Testis (tissue), 2 donors: Measurements from ENCODE around the gene SAC3D1.

Experiments used
- POLR2A ChIP-seq: fragments of 450-650 bp; IDR thresholded peaks from one replicate; pipeline ENCODE4 v1.6.1; 2017; ENCODE audit warnings: antibody characterized with exemption, mild to moderate bottlenecking, moderate library complexity
- TF ChIP-seq, protein P1 (sequence below), 3 experiments: fragments of 450-650 bp in 2 of 3; fragments of 200-600 bp in 1 of 3; sonication (generic) in 1 of 3; IDR thresholded peaks; one replicate each; pipeline ENCODE4 v1.5.1; 2016 to 2019; ENCODE audit warnings: antibody characterized with exemption in 3 of 3, mild to moderate bottlenecking in 2 of 3, moderate library complexity in 1 of 3

DNA sequence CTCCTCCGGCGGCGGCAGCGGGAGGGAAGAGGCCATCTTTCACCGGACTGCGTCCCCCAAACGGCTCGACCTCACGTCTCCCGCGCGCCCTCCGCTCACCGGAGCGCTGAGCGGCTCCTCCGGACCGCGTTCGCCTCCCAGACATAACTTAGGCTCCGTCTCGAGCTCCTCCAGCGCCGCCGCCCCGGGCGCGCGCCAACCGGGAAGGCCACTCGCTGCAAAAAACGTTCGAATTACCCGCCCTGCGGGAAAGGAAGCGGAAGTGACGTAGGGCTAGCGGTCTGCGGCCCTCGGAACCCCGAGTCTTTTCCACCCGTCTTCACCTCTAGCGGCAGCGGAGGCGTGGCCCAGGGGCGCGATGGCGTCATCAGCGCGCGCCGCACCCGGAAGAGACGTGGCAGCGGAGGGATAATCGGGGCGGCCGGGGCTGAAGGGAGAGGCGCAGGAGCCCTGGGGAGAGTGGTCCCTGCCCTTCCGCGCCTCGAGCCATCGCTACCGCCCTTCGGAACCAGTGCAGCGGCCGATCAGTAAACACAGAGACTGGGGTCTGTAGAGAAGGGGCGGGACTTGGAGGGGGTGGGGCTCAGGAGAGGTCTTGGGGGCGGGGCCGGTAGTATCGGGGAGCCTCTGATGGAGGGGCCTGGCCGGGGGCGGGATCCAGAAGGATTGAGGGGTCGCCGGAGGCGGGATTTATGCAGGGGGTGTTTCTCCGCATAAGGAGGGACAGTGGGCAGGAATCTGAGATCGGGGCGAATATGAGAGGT, 43.0 kb downstream of the SAC3D1 start, which contains the start of the genes CDCA5 and ZFPL1:
- TF ChIP-seq, protein P1, sequence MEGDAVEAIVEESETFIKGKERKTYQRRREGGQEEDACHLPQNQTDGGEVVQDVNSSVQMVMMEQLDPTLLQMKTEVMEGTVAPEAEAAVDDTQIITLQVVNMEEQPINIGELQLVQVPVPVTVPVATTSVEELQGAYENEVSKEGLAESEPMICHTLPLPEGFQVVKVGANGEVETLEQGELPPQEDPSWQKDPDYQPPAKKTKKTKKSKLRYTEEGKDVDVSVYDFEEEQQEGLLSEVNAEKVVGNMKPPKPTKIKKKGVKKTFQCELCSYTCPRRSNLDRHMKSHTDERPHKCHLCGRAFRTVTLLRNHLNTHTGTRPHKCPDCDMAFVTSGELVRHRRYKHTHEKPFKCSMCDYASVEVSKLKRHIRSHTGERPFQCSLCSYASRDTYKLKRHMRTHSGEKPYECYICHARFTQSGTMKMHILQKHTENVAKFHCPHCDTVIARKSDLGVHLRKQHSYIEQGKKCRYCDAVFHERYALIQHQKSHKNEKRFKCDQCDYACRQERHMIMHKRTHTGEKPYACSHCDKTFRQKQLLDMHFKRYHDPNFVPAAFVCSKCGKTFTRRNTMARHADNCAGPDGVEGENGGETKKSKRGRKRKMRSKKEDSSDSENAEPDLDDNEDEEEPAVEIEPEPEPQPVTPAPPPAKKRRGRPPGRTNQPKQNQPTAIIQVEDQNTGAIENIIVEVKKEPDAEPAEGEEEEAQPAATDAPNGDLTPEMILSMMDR (IDR thresholded peaks at IDR 0.05): peak in 2 of 3 experiments; percentile 9 to 46
- TF ChIP-seq POLR2A: peak; percentile 7
